ENCODE results near the gene ETS1. TPM values are rescaled to one million over a fixed set of nuclear protein-coding genes. Genes with fewer than 3 reads are reported as not detected.

The ETS1 gene
- total RNA-seq, 1 experiment from 2014 or later: 3.7 TPM

DNA sequence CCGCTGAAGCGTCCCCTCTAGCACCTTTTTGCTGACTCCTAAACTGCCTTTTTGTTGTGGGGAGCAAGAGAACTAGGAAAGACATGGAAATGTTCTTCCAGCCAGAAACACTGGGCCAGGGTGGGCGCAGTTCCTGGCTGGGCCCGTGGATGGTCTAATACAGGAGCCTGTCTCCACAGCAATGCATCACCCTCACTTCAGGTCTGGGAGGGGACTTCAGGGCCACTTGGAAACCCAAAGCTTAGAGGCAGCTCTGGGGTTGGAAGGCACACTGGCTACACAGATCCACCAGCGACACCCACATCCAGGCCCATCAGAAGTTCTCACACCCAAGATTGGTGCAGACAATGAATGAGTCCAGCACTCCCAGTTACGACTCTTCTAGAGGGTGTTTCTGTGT is 120.3 kb downstream of the ETS1 start:
- POLR2A ChIA-PET (ENCODE audit: low non-redundant PET): no interaction called here
- Histone ChIP-seq H3K9me3 (ENCODE audit: low read depth, low read length, poor library complexity, severe bottlenecking) (no peaks in the 10 kb centered on the region), H3K4me3 (ENCODE audit: low read depth, low read length, poor library complexity, severe bottlenecking) (no peak overlapping the region), H3K36me3 (ENCODE audit: insufficient read depth, low read length, poor library complexity, severe bottlenecking) (no peaks in the 10 kb centered on the region), H3K27ac (ENCODE audit: low read depth, low read length, poor library complexity, severe bottlenecking) (no peak overlapping the region), H3K27me3 (replicated peaks; ENCODE audit: insufficient read depth, low read depth, low read length, poor library complexity) (peaks cover 25% of the 10 kb centered on the region), H3K4me1 (ENCODE audit: insufficient read depth, low read length, poor library complexity, severe bottlenecking) (no peaks in the 10 kb centered on the region)
- CTCF ChIA-PET: no interaction called here
- TF ChIP-seq, protein P1, sequence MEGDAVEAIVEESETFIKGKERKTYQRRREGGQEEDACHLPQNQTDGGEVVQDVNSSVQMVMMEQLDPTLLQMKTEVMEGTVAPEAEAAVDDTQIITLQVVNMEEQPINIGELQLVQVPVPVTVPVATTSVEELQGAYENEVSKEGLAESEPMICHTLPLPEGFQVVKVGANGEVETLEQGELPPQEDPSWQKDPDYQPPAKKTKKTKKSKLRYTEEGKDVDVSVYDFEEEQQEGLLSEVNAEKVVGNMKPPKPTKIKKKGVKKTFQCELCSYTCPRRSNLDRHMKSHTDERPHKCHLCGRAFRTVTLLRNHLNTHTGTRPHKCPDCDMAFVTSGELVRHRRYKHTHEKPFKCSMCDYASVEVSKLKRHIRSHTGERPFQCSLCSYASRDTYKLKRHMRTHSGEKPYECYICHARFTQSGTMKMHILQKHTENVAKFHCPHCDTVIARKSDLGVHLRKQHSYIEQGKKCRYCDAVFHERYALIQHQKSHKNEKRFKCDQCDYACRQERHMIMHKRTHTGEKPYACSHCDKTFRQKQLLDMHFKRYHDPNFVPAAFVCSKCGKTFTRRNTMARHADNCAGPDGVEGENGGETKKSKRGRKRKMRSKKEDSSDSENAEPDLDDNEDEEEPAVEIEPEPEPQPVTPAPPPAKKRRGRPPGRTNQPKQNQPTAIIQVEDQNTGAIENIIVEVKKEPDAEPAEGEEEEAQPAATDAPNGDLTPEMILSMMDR (conservative IDR thresholded peaks at IDR 0.05; ENCODE audit: low read depth, low read length): no peak
- TF ChIP-seq EZH2 (IDR thresholded peaks at IDR 0.05; ENCODE audit: borderline replicate concordance, low read depth, low read length, poor library complexity, severe bottlenecking): no peak
- DNase-seq (ENCODE audit: low spot score): no peak
- intact Hi-C loops (cut with micrococcal nuclease; ENCODE audit: unreplicated experiment): no loop called here
- no TSS peak for BruUV-seq (replicated peaks)

DNA sequence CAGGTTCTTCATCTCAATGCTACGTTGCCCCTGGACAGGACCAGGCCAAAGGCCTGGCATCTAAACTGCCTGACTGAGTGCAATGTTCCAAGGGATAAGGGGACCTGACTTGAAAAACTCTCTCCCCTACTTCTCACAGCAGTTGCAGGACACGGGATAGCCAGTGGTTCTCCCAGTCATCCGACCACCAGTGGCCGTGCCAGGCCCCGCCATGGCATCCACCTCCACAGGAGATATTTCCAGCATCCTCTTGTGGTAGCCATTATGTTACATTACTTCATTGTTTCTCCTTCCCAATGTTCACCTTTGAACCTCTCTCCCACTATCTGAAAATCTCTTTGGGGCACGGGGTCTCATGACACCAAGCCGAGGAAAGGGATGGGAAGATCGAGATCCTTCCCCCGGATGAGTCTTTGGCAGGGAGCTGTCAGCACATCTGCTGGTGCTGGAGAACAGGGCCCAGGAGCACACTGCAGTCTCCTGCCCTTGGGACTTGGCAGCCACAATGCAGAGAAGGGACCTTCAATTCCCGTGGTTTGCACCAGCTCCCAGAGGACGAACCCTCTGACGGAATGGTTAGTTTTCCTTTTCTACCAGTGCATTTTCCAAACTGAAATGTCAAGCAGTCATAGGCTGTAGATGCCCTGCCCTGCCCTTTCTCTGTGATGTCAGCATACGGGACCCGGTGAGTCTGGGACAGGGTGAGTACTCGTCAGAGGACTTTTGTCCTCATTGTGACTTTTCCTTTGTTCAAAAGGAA is 121.2 kb downstream of the ETS1 start:
- intact Hi-C loops (cut with micrococcal nuclease; ENCODE audit: unreplicated experiment): no loop called here

DNA sequence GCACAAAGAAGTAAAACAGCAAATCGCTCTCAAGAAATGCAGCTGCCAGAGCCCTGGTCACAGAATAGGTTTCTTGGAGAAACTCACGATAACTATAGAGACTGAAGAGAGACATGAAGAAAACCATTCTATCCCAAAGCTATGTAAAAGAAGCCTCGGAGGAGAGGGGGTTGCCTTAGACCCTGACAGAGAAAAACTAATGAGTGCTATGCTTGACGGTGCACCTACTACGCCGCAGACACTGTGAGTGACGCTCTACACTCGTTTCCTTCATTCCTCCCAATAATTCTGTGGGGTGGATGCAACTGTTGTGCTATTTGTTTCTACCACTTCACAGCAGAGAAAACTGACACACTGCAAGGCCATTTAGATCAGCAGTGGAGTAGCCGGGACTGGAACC is 121.8 kb downstream of the ETS1 start:
- DNase-seq (ENCODE audit: low spot score): no peak
- H3K4me3 ChIP-seq (ENCODE audit: low read depth, low read length, poor library complexity, severe bottlenecking): no peak overlapping the region
- CTCF ChIA-PET: no interaction called here
- POLR2A ChIA-PET (ENCODE audit: low non-redundant PET): no interaction called here
- no peaks in the 10 kb centered on the region for H3K4me1 ChIP-seq (ENCODE audit: insufficient read depth, low read length, poor library complexity, severe bottlenecking)
- no peaks in the 10 kb centered on the region for H3K36me3 ChIP-seq (ENCODE audit: insufficient read depth, low read length, poor library complexity, severe bottlenecking)
- TF ChIP-seq, protein P1 (conservative IDR thresholded peaks at IDR 0.05; ENCODE audit: low read depth, low read length): no peak
- no peak for TF ChIP-seq EZH2 (IDR thresholded peaks at IDR 0.05; ENCODE audit: borderline replicate concordance, low read depth, low read length, poor library complexity, severe bottlenecking)
- no TSS peak for BruUV-seq (replicated peaks)
- H3K27me3 ChIP-seq (replicated peaks; ENCODE audit: insufficient read depth, low read depth, low read length, poor library complexity): peaks cover 21% of the 10 kb centered on the region
- H3K27ac ChIP-seq (ENCODE audit: low read depth, low read length, poor library complexity, severe bottlenecking): no peak overlapping the region
- H3K9me3 ChIP-seq (ENCODE audit: low read depth, low read length, poor library complexity, severe bottlenecking): no peaks in the 10 kb centered on the region
- intact Hi-C loops (cut with micrococcal nuclease; ENCODE audit: unreplicated experiment): no loop called here

More for the DNA sequence above, 121.2 kb downstream of the ETS1 start:
- H3K9me3 ChIP-seq (ENCODE audit: low read depth, low read length, poor library complexity, severe bottlenecking): no peaks in the 10 kb centered on the region
- ChIA-PET CTCF (no interaction called here), POLR2A (ENCODE audit: low non-redundant PET) (no interaction called here)
- H3K27ac ChIP-seq (ENCODE audit: low read depth, low read length, poor library complexity, severe bottlenecking): no peak overlapping the region
- H3K36me3 ChIP-seq (ENCODE audit: insufficient read depth, low read length, poor library complexity, severe bottlenecking): no peaks in the 10 kb centered on the region
- no peak for DNase-seq (ENCODE audit: low spot score)
- H3K4me1 ChIP-seq (ENCODE audit: insufficient read depth, low read length, poor library complexity, severe bottlenecking): no peaks in the 10 kb centered on the region
- no peak overlapping the region for H3K4me3 ChIP-seq (ENCODE audit: low read depth, low read length, poor library complexity, severe bottlenecking)
- peaks cover 25% of the 10 kb centered on the region for H3K27me3 ChIP-seq (replicated peaks; ENCODE audit: insufficient read depth, low read depth, low read length, poor library complexity)
- no TSS peak for BruUV-seq (replicated peaks)
- TF ChIP-seq, protein P1 (conservative IDR thresholded peaks at IDR 0.05; ENCODE audit: low read depth, low read length): no peak
- TF ChIP-seq EZH2 (IDR thresholded peaks at IDR 0.05; ENCODE audit: borderline replicate concordance, low read depth, low read length, poor library complexity, severe bottlenecking): no peak

Measured in A673 (cell line).